ENCODE measurements around the gene SPPL3. TPM values are rescaled to one million over a fixed set of nuclear protein-coding genes. Genes with fewer than 3 reads are reported as not detected.
"Not testable (repeated sequence)": the region's sequence is repeated elsewhere in the genome, so short reads cannot be mapped to it uniquely, and the experiment has no call there.

The SPPL3 gene
- total RNA-seq, 8 experiments from 2014 or later = 8.3 to 28.7 (median 22.7) TPM

DNA sequence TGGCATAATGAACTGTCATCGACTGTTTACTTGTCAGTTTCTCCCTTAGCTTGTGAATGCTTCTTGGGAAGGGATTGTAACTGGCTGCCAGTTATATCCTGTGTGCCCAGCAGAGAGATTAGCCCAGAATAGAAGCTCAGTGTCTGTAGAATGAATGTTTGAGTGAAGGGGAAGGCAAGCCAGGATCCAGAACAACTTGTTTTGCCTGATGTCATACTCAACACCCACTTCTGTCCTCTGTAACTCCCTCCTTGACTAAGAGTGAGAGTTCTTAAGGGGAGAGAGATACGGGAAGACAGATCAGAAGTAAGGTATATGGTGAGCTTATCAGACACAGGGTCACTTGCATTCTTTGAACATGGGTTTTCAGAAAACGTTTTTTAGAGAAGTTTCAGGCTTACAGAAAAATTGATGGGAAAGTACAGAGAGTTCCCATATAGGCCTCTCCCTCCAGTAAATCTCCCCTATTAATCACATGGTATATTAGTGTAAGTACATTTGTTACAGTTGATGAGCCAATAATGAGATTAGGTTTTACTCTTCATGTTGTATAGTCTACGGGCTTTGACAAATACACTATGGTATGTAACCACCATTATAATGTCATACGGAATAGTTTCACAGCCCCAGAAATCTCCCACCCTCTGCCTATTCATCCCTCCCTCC, 5.6 kb upstream of the SPPL3 start:
- in situ Hi-C loops (cut with MboI; ENCODE audit: low pct_unique_long_range_greater_than_20kb in 2 of 9, low sequenced_read_pairs in 9 of 9, unreplicated experiment in 9 of 9) = no loop called here
- ATAC-seq (replicated peaks in 6 of 8) = no peak
- 40 to 100% (median 78%) methylated on average over 1 to 4 of the region's 5 CpGs; no CpG with 5 or more reads in 2 of the 10 experiments for WGBS, 10 experiments
- Histone ChIP-seq H3K4me3 (no peak overlapping the region), H3K4me1 (replicated peaks in 1 of 2) (peaks cover 0 to under 1% of the 10 kb centered on the region in 2 donors), H3K27ac (no peak overlapping the region)

DNA sequence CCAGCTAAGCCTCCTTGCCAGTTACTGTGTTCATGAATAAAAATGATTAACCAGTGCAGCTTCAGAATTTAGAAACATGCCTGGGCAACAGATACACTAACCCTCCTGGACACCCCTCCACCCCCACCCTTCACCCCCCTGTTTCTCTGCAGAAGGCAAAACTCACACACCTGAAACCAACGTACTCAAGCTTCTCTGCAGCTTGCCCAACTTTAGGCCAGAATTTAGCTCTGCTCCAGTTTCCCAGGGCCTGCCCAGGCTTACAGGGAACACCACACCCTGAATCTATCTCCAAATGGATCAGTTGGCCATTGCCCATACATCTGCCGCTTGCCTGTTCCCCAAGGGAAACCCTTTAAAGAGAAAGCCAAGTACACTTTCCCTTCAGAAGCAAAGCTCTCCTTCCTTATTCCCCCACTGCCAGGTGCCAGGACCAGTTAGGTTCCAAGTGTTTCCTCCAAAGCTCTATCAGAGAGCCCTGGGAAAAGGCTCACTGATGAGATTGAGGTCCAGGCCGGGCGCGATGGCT, 1.8 kb upstream of the SPPL3 start:
- 20 to 77% methylated on average over 1 to 3 of the region's 5 CpGs; no CpG with 5 or more reads in 8 of the 10 experiments for WGBS, 10 experiments
- Histone ChIP-seq H3K27ac (no peak overlapping the region), H3K4me1 (replicated peaks in 1 of 2) (peaks cover 11 to 15% of the 10 kb centered on the region in 2 donors), H3K4me3 (no peak overlapping the region)
- in situ Hi-C loops (cut with MboI; ENCODE audit: low pct_unique_long_range_greater_than_20kb in 2 of 9, low sequenced_read_pairs in 9 of 9, unreplicated experiment in 9 of 9) = no loop called here
- ATAC-seq (replicated peaks in 6 of 8) = peak in 1 of 8 experiments; percentile 31

DNA sequence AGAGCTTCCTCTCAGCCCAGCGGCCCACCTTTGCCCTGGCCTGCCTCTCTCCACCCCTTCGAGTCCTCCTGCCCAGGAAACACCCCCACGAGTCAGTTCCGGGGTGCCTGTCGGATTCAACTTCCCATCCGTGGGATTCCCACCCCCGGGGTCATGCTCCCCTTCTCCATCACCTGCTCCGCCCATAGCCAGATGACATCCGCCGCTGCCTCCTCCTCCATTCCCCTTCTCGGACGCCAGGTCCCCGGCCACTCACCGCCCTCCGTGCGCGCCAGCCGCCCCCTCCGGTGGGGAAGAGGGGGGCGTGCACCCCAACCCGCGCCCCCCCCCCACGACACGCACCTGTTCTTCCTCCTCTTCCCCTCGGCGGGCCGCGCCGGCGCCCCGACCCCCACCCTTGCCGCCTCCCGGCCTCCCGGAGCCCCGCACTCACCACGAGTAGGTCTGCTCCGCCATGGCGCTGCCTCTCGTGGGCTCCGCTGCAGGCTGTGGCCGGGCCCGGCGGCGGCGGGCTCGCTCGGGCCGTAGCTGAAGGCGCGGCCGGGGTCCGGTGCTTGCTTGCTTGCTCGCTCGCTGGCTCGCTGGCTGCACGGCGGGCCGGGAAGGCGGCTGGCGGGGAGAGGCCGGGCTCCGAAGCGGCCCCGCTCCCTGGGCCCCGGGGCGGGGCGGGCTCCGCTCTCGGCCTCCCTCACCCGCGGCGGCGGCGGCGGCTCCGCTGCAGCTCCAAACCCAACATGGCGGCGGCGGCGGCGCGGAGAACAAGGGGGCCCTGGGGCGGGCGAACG, 554 bp downstream of the SPPL3 start:
- in situ Hi-C loops (cut with MboI; ENCODE audit: low pct_unique_long_range_greater_than_20kb in 2 of 9, low sequenced_read_pairs in 9 of 9, unreplicated experiment in 9 of 9) = no loop called here
- peak; percentile 42 to 74 (median 51) for ATAC-seq (replicated peaks in 6 of 8)
- Histone ChIP-seq H3K4me1 (replicated peaks in 1 of 2) (peaks cover 11 to 15% of the 10 kb centered on the region in 2 donors), H3K27ac (peak overlapping the region; percentile 90 to 91), H3K4me3 (peak overlapping the region; percentile 65 to 91 (median 82))
- WGBS, 10 experiments = 0% methylated on average over 1 to 3 of the region's 85 CpGs; no CpG with 5 or more reads in 7 of the 10 experiments

DNA sequence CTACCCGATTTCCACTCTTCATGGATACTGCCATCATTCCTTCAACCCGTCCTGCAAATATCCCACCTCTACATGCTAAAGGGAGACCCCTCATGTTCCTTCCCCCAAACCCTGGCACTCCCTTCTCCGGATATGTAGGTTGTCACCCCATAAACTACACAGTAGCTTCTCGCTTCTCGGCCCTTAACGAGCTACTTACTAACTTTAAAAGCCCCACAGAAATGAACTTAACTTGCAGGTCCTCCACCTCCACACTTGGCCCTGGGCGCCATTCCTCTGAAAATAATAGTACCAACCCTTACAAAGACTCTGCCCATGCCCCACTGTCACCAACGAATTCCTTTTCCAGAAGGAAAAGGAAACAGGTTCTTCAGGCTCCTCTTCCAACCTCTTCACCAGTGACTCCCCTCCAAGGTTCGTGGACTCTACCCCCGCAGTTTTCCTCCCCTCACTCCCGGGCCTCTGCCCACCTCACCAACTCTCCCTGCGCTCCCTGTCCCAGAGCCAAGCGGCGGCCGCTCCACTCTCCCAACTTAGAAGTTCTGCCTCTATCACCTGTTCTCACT, 1.2 kb downstream of the SPPL3 start:
- Histone ChIP-seq H3K4me1 (replicated peaks in 1 of 2) (peaks cover 11 to 15% of the 10 kb centered on the region in 2 donors), H3K4me3 (peak overlapping the region; percentile 65 to 91 (median 82)), H3K27ac (no peak overlapping the region)
- WGBS, 10 experiments = 0 to 42% (median 11%) methylated on average over 1 to 13 of the region's 15 CpGs; no CpG with 5 or more reads in 3 of the 10 experiments
- ATAC-seq (replicated peaks in 6 of 8) = peak; percentile 5 to 26 (median 11)
- in situ Hi-C loops (cut with MboI; ENCODE audit: low pct_unique_long_range_greater_than_20kb in 2 of 9, low sequenced_read_pairs in 9 of 9, unreplicated experiment in 9 of 9) = no loop called here

DNA sequence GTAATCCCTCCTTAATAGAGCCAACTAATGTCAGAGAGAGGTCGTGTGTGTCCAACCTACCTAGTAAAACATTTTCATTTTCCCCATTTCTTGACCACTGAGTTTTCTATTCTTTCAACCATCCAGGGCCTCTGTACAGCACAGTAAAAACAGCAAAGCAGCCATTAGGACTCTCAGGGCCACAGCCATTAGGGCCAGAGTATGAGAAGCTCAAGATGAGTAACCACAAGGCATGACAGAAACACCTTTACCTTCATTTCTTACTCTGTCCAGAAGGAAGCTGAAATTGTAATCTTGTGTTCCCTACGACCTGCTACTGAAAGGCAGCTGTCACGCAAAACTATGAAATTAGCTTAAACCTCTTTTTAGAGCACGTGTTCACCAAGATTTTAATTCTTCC, 2.3 kb downstream of the SPPL3 start:
- Histone ChIP-seq H3K27ac (no peak overlapping the region), H3K4me3 (peak overlapping the region in 1 of 5 donors; percentile 73), H3K4me1 (replicated peaks in 1 of 2) (peaks cover 11 to 15% of the 10 kb centered on the region in 2 donors)
- in situ Hi-C loops (cut with MboI; ENCODE audit: low pct_unique_long_range_greater_than_20kb in 2 of 9, low sequenced_read_pairs in 9 of 9, unreplicated experiment in 9 of 9) = no loop called here
- no peak for ATAC-seq (replicated peaks in 6 of 8)
- WGBS, 10 experiments = 13 to 86% (median 66%) methylated on average over 1 to 4 of the region's 4 CpGs

DNA sequence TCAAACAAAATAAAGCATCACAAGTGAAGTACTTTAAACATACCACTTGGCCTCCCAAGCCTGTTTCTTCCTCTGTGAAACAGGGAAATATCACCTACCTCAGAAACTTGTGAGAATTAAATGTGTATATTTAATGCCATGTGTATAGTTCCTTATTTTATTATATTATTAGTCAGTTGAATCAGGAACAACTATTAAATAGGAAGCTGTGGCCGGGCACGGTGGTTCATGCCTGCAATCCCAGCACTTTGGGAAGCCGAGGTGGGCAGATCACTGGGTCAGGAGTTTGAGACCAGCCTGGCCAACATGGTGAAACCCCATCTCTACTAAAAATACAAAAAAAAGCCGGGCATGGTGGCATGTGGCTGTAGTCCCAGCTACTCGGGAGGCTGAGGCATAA, 3.1 kb downstream of the SPPL3 start:
- H3K4me3 ChIP-seq; H3K27ac ChIP-seq; in situ Hi-C loops (cut with MboI; ENCODE audit: low pct_unique_long_range_greater_than_20kb in 2 of 9, low sequenced_read_pairs in 9 of 9, unreplicated experiment in 9 of 9); ATAC-seq (replicated peaks in 6 of 8): not testable (repeated sequence)
- peaks cover 11 to 15% of the 10 kb centered on the region in 2 donors for H3K4me1 ChIP-seq (replicated peaks in 1 of 2)
- WGBS, 10 experiments = 60 to 97% (median 80%) methylated on average over 1 to 5 of the region's 5 CpGs; no CpG with 5 or more reads in 4 of the 10 experiments

DNA sequence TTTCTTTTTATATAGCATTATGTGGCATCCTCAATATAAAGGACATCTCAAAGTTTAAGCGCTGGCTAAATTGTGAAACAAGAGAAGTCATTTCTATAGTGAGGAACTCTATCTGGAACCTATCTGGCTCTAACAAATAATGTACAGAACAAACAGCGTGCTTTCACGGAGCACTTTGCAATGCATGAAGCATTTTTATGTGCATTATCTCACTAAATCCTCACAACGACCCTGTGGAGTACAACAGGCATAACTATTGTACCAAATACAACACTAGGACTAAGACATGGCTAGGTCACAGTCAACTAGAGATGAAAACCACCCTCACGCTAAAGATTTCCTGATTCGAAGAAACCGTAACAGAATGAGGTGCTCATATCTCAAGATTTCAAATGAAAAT, 8.6 kb downstream of the SPPL3 start:
- H3K4me3 ChIP-seq = no peak overlapping the region
- in situ Hi-C loops (cut with MboI; ENCODE audit: low pct_unique_long_range_greater_than_20kb in 2 of 9, low sequenced_read_pairs in 9 of 9, unreplicated experiment in 9 of 9) = no loop called here
- H3K4me1 ChIP-seq (replicated peaks in 1 of 2) = no peaks in the 10 kb centered on the region
- 0 to 100% (median 89%) methylated on average over 1 to 7 of the region's 7 CpGs for WGBS, 10 experiments
- ATAC-seq (replicated peaks in 6 of 8) = peak in 1 of 8 experiments; percentile 95
- H3K27ac ChIP-seq = no peak overlapping the region

DNA sequence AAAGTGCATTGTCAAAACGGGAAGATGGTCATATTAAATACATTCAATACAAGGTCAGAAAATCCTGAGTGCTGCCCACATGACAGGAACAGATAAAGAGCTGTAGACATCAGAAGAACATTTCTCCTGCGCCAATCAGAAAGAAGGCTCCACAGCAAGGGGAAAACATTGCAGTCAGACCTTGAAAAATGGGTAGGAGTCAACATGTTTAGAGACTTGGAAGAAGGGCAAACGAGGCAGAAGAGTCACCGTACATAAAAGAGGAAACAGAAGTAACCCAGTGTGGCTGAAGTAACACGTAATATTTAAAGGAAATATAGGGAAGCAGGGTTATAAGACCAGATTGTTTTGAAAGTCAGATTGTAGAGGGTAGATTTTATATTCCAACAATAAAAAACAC, 11.9 kb downstream of the SPPL3 start:
- WGBS, 10 experiments = 56 to 90% (median 70%) methylated on average over 1 to 5 of the region's 5 CpGs

DNA sequence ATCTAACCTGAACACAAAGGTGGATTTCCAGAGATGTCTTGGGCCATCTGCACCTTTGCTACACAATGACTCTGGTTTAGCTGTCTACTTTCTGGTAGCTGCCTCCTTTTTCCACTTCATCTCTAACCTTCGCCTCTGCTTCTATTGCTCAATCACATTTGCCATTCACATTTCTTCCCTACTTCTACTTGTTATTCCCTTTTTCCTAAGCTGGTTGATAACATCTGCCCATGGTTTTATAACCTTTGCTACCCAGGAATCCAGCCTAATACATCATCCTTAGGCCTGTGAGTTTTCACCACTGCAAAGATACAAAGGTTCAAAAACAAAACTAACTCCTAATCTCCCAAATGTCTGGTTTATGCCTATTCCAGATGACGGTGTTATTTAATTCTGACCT, 13.2 kb downstream of the SPPL3 start:
- ATAC-seq (replicated peaks in 6 of 8) = no peak
- 61 to 100% (median 92%) methylated on average over 2 of the region's 2 CpGs; no CpG with 5 or more reads in 2 of the 10 experiments for WGBS, 10 experiments
- no peak overlapping the region for H3K27ac ChIP-seq

More for the DNA sequence above, 11.9 kb downstream of the SPPL3 start:
- ATAC-seq (replicated peaks in 6 of 8) = no peak
- Histone ChIP-seq H3K4me3 (no peak overlapping the region), H3K27ac (no peak overlapping the region), H3K4me1 (replicated peaks in 1 of 2) (no peaks in the 10 kb centered on the region)
- in situ Hi-C loops (cut with MboI; ENCODE audit: low pct_unique_long_range_greater_than_20kb in 2 of 9, low sequenced_read_pairs in 9 of 9, unreplicated experiment in 9 of 9) = no loop called here

DNA sequence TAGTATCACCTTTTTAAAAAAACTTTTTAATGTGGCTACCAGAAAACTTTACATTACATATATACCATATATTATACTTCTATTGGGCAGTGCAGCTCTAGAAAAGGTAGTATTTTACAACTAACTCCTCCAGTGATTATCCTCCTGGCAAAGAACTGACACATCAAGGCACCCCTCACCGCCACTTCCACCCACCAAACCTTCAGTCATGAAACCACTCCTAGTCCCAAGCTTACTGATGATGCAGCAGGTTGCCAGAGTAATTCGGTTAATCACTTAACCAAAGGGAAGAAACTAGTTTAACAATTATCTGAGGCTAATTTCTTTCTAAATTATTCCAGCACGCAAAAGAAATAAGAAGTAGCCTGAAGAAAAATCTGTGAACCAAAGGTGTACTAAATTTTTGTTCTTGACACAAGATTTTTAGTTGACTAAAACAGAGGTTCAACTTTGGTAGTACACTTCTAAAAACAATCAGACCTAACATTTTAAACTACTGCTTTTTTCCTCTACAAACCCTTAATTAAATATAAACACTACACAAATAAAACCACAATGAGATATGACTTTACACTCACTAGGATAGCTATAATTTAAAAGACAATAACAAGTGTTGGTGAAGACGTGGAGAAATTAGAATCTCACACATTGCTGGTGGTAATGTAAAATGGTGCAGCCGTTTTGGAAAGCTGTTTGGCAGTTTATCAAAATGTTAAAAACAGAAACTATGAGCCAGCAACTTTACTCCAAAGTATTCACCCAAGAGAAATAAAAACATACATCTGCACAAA, 16.7 kb downstream of the SPPL3 start:
- Histone ChIP-seq H3K4me3 (no peak overlapping the region), H3K27ac (no peak overlapping the region), H3K4me1 (replicated peaks in 1 of 2) (no peaks in the 10 kb centered on the region)
- in situ Hi-C loops (cut with MboI; ENCODE audit: low pct_unique_long_range_greater_than_20kb in 2 of 9, low sequenced_read_pairs in 9 of 9, unreplicated experiment in 9 of 9) = no loop called here
- 46 to 100% (median 67%) methylated on average over 1 to 5 of the region's 5 CpGs; no CpG with 5 or more reads in 2 of the 10 experiments for WGBS, 10 experiments
- no peak for ATAC-seq (replicated peaks in 6 of 8)

More for the DNA sequence above, 13.2 kb downstream of the SPPL3 start:
- Histone ChIP-seq H3K4me3 (no peak overlapping the region), H3K4me1 (replicated peaks in 1 of 2) (no peaks in the 10 kb centered on the region)
- in situ Hi-C loops (cut with MboI; ENCODE audit: low pct_unique_long_range_greater_than_20kb in 2 of 9, low sequenced_read_pairs in 9 of 9, unreplicated experiment in 9 of 9) = no loop called here

DNA sequence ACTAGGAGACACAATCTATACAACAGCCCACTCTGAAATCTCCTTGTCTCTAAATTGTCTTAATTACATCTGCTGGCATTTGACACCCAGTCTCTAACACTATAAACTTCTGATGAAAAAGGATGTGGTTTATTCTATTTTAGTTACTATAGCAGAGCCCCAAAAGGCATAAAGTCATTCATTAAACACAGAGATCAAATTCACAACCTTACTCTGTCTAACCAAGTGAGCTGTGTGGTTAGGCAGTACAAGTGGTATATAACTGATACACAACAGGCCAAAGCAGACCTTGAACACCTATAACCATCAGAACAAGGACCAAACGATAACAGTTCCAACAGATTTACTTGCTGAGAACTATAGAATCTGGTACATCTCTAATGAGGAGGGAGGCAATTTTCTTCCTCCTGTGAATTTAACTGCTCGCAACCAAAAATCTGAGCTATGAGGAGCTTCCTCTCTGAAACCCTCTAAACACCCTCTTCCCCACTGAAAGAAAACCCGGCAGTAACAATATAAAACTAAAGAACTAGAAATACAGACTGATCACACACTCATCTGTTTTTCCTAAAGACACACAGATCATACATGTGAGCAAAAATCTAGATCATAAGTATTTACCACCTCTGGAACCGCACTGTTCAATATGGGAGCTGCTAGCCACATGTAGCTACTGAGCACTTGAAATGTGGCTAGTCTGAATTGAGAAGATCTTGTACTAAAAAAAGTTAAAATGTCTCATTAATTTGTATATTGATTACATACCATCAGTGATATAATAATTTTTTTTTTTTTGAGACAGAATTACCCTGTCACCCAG, 17.7 kb downstream of the SPPL3 start:
- 75 to 100% (median 92%) methylated on average over 1 to 4 of the region's 4 CpGs; no CpG with 5 or more reads in 1 of the 10 experiments for WGBS, 10 experiments
- Histone ChIP-seq H3K4me3 (no peak overlapping the region), H3K4me1 (replicated peaks in 1 of 2) (no peaks in the 10 kb centered on the region), H3K27ac (no peak overlapping the region)
- in situ Hi-C loops (cut with MboI; ENCODE audit: low pct_unique_long_range_greater_than_20kb in 2 of 9, low sequenced_read_pairs in 9 of 9, unreplicated experiment in 9 of 9) = no loop called here
- ATAC-seq (replicated peaks in 6 of 8) = no peak

DNA sequence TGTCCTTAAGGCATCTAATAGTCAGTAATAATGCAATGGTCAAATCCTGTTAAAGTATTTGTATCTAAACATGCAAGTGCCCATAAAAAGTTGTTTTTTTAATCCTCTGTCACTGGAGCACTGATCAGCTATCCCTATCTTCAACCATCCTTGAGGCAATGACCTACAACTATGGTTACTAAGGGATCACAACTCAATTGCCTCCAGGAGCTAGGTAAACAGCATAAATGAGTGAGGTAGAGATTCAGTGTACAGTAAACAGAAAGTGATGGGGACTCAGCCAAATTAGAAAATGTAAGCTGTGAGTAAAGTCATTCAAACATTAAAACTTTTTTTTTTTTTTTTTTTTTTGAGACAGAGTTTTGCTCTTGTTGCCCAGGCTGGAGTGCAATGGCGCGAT, 18.6 kb downstream of the SPPL3 start:
- no peaks in the 10 kb centered on the region for H3K4me1 ChIP-seq (replicated peaks in 1 of 2)
- 100% methylated on average over 1 to 2 of the region's 2 CpGs; no CpG with 5 or more reads in 7 of the 10 experiments for WGBS, 10 experiments
- in situ Hi-C loops (cut with MboI; ENCODE audit: low pct_unique_long_range_greater_than_20kb in 2 of 9, low sequenced_read_pairs in 9 of 9, unreplicated experiment in 9 of 9) = no loop called here
- ATAC-seq (replicated peaks in 6 of 8) = peak in 1 of 8 experiments; percentile 56
- H3K4me3 ChIP-seq = no peak overlapping the region
- H3K27ac ChIP-seq = no peak overlapping the region
